Vagina (tissue), 2 donors: ENCODE measurements around the gene PCDHAC2.

ENCODE experiments used
- POLR2A ChIP-seq, 2 donors: fragments of 450-650 bp; IDR thresholded peaks; one replicate each; pipeline ENCODE4 v1.6.1; 2017; ENCODE audit warnings: antibody characterized with exemption in 2 of 2, mild to moderate bottlenecking in 2 of 2, moderate library complexity in 2 of 2
- POLR2AphosphoS5 ChIP-seq, 2 donors: sonication (generic); formaldehyde crosslinking; IDR thresholded peaks; one replicate each; pipeline ENCODE4 v1.9.0; 2017; ENCODE audit warnings: antibody characterized with exemption in 2 of 2, mild to moderate bottlenecking in 2 of 2, low read depth in 1 of 2; ENCODE audit not compliant: insufficient read depth in 1 of 2
- TF ChIP-seq, protein P1 (sequence below), 3 experiments: fragments of 450-650 bp in 2 of 3; fragments of 200-600 bp in 1 of 3; sonication (generic) in 1 of 3; IDR thresholded peaks; one replicate each; pipeline ENCODE4 v1.5.1; 2017 to 2019; ENCODE audit warnings: antibody characterized with exemption in 3 of 3, mild to moderate bottlenecking in 2 of 3, moderate library complexity in 2 of 3

DNA sequence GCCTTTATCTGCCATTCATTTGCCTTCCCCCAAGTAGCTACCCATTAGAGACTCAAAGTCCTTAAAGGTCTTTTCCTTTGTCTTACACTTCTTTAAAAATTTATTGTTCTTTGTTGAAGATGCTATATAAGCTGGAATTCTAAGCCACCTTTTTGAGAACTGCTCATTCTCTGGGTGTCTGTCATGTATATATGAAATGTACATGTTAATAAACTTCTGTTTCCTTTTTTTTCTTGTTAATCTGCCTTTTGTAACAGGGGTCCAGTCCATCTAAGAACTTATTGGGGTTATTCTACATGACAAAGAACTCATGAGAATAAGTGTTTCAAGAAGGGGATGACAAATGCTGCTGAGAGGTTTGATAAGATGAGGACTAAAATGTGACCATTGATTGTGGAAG is 41.5 kb downstream of the PCDHAC2 start:
- TF ChIP-seq, protein P1, sequence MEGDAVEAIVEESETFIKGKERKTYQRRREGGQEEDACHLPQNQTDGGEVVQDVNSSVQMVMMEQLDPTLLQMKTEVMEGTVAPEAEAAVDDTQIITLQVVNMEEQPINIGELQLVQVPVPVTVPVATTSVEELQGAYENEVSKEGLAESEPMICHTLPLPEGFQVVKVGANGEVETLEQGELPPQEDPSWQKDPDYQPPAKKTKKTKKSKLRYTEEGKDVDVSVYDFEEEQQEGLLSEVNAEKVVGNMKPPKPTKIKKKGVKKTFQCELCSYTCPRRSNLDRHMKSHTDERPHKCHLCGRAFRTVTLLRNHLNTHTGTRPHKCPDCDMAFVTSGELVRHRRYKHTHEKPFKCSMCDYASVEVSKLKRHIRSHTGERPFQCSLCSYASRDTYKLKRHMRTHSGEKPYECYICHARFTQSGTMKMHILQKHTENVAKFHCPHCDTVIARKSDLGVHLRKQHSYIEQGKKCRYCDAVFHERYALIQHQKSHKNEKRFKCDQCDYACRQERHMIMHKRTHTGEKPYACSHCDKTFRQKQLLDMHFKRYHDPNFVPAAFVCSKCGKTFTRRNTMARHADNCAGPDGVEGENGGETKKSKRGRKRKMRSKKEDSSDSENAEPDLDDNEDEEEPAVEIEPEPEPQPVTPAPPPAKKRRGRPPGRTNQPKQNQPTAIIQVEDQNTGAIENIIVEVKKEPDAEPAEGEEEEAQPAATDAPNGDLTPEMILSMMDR (IDR thresholded peaks at IDR 0.05), result no peak
- TF ChIP-seq POLR2A (IDR thresholded peaks at IDR 0.05) (no peak), POLR2AphosphoS5 (IDR thresholded peaks at IDR 0.05; ENCODE audit: insufficient read depth in 1 of 2, low read depth in 1 of 2) (no peak)
